ENCODE measurements around the gene SLC26A4. TPM values are rescaled to one million over a fixed set of nuclear protein-coding genes. Genes with fewer than 3 reads are reported as not detected.

Gene SLC26A4
- total RNA-seq, 1 experiment from 2014 or later, result 0.33 TPM

DNA sequence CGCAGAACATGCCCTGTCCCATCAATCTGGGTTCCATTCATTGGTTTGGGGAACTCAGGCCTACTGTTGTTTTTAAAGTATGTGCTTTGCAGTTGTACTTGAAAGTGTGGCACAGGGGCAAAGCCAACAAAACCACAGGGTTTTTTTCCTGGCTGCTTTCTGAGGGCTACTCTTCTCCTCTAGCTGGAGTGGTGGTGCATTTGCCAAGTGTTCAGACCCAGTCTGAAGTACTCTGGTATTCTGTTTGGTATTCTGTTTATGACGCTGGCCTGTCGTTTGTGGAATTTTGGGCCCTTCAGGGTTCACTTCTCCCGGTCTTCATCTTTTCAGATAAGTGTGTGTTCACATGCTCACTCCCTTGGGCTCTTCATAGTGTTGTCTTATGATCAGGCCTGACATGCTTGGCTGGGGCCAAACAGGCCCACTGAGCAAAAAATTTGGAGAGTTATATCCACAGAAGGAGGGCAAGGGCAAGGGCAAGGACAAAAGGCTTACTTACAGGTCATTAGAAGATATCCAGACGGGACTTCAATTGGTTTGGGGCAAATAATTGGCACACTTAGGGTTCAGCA, 26.3 kb downstream of the SLC26A4 start:
- Histone ChIP-seq H2BK5ac (ENCODE audit: insufficient read length, low read length) (no peak overlapping the region), H4K5ac (ENCODE audit: insufficient read length, low read depth, low read length) (no peak overlapping the region), H3K4ac (ENCODE audit: low read depth, low read length) (no peak overlapping the region), H3K4me2 (ENCODE audit: insufficient read depth, insufficient read length, low read length) (no peak overlapping the region), H3K27me3 (ENCODE audit: insufficient read depth, low read length) (no peaks in the 10 kb centered on the region), H3K79me1 (ENCODE audit: insufficient read depth, low read depth, low read length, poor library complexity, severe bottlenecking) (no peaks in the 10 kb centered on the region), H3K18ac (ENCODE audit: insufficient read length, low read depth, low read length) (no peak overlapping the region), H3K9ac (ENCODE audit: extremely low read depth, insufficient read length, low read length) (no peak overlapping the region), H4K20me1 (ENCODE audit: control insufficient read depth, insufficient read depth, insufficient read length) (no peaks in the 10 kb centered on the region), H2AFZ (ENCODE audit: low read length) (no peak overlapping the region), H3K23ac (ENCODE audit: insufficient read length, low read depth, low read length) (no peak overlapping the region), H3K23me2 (ENCODE audit: insufficient read length, low read depth, low read length, poor library complexity, severe bottlenecking) (no peaks in the 10 kb centered on the region), H2BK15ac (ENCODE audit: low read depth, low read length) (no peak overlapping the region), H2BK120ac (ENCODE audit: low read depth, low read length, poor library complexity, severe bottlenecking) (no peak overlapping the region), H2BK20ac (ENCODE audit: low read depth, low read length, poor library complexity, severe bottlenecking) (no peak overlapping the region), H3K9me3 (ENCODE audit: control insufficient read depth, low read depth, low read length) (no peaks in the 10 kb centered on the region), H2BK12ac (ENCODE audit: insufficient read length, low read depth, low read length) (no peak overlapping the region), H4K91ac (ENCODE audit: insufficient read length, low read depth, low read length) (no peak overlapping the region), H4K8ac (replicated peaks; ENCODE audit: insufficient read length, low read depth, low read length) (no peak overlapping the region), H3K14ac (ENCODE audit: insufficient read depth, low read length) (no peak overlapping the region), H3K27ac (ENCODE audit: insufficient read length, low read depth, low read length) (no peak overlapping the region), H2AK5ac (ENCODE audit: insufficient read length, low read length) (no peak overlapping the region), H3T11ph (ENCODE audit: low read length) (no peak overlapping the region), H3K79me2 (ENCODE audit: insufficient read depth, low read length) (no peaks in the 10 kb centered on the region), H3K56ac (ENCODE audit: insufficient read length, low read depth, low read length) (no peak overlapping the region), H3K4me1 (ENCODE audit: insufficient read depth, low read length) (peaks cover 3% of the 10 kb centered on the region; the same call in 1 of the 2 replicates)
- Mint-ChIP-seq H3K27me3 (ENCODE audit: low read depth) (no peaks in the 10 kb centered on the region; the same call in 1 of the 2 replicates), H3K9me3 (no peaks in the 10 kb centered on the region), H3K4me3 (no peak overlapping the region), H3K27ac (peak overlapping the region in 1 of 3 experiments; percentile 17; a peak in 1 of 7 replicates), H3K4me1 (peaks cover 11 to 12% of the 10 kb centered on the region in 2 experiments), H3K36me3 (ENCODE audit: insufficient read depth in 1 of 3, low read depth in 3 of 3) (no peaks in the 10 kb centered on the region)
- no peak for DNase-seq
- TF ChIP-seq, protein P1, sequence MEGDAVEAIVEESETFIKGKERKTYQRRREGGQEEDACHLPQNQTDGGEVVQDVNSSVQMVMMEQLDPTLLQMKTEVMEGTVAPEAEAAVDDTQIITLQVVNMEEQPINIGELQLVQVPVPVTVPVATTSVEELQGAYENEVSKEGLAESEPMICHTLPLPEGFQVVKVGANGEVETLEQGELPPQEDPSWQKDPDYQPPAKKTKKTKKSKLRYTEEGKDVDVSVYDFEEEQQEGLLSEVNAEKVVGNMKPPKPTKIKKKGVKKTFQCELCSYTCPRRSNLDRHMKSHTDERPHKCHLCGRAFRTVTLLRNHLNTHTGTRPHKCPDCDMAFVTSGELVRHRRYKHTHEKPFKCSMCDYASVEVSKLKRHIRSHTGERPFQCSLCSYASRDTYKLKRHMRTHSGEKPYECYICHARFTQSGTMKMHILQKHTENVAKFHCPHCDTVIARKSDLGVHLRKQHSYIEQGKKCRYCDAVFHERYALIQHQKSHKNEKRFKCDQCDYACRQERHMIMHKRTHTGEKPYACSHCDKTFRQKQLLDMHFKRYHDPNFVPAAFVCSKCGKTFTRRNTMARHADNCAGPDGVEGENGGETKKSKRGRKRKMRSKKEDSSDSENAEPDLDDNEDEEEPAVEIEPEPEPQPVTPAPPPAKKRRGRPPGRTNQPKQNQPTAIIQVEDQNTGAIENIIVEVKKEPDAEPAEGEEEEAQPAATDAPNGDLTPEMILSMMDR (conservative IDR thresholded peaks at IDR 0.05), result no peak
- WGBS (ENCODE audit: extremely low coverage, insufficient read length, low lambda C conversion rate), result no CpG with 5 or more reads among the region's 5 CpGs

All from H9 (cell line).